ENCODE measurements around the gene TNRC6B.
"Not testable (repeated sequence)": the region's sequence is repeated elsewhere in the genome, so short reads cannot be mapped to it uniquely, and the experiment has no call there.

- not testable (repeated sequence) for TF ChIP-seq CTCF (IDR thresholded peaks at IDR 0.05; ENCODE audit: insufficient read depth, low read length); REST (IDR thresholded peaks at IDR 0.05; ENCODE audit: insufficient replicate concordance, low read depth)
These were observed 12.2 kb upstream of the TNRC6B start for GRCh38 chr22:40165537-40165936.

All from HL-60 (cell line).